Karpas-422 (cell line): Measurements from ENCODE around the gene RNASE11. TPM values are rescaled to one million over a fixed set of nuclear protein-coding genes. Genes with fewer than 3 reads are reported as not detected.

ENCODE experiments used
- DNase-seq: peaks from one replicate; pipeline ENCODE4 v3.0.0-alpha.2; 2015
- H2AFZ ChIP-seq: fragments of 200-600 bp; sonication (generic); 2 replicates; pipeline ENCODE4 v1.6.1; 2014; ENCODE audit warnings: antibody characterized with exemption, low read length, mixed read lengths
- H3K27ac ChIP-seq: fragments of 200-600 bp; sonication (generic); 2 replicates; pipeline ENCODE4 v1.5.1; 2014; ENCODE audit warnings: mild to moderate bottlenecking, low read length, moderate library complexity
- H3K27me3 ChIP-seq: fragments of 200-600 bp; sonication (generic); 2 replicates; pipeline ENCODE4 v1.6.1; 2014; ENCODE audit warnings: low read length, mixed read lengths
- H3K36me3 ChIP-seq: fragments of 200-600 bp; sonication (generic); 2 replicates; pipeline ENCODE4 v1.6.1; 2014; ENCODE audit warnings: low read length, mixed read lengths; ENCODE audit not compliant: insufficient read depth
- H3K4me1 ChIP-seq: fragments of 200-600 bp; sonication (generic); 2 replicates; pipeline ENCODE4 v1.6.1; 2014; ENCODE audit warnings: mild to moderate bottlenecking, low read length, mixed read lengths
- H3K4me2 ChIP-seq: fragments of 200-600 bp; sonication (generic); 2 replicates; pipeline ENCODE4 v1.6.1; 2014; ENCODE audit warnings: low read length, low read depth, mild to moderate bottlenecking; ENCODE audit not compliant: poor library complexity, severe bottlenecking
- H3K4me3 ChIP-seq: fragments of 200-600 bp; sonication (generic); 2 replicates; pipeline ENCODE4 v1.5.1; 2014; ENCODE audit warnings: mild to moderate bottlenecking, antibody characterized with exemption, low read length, mixed read lengths
- H3K79me2 ChIP-seq: fragments of 200-600 bp; sonication (generic); 2 replicates; pipeline ENCODE4 v1.6.1; 2014; ENCODE audit warnings: mild to moderate bottlenecking, low read length, mixed read lengths
- H3K9ac ChIP-seq: fragments of 200-600 bp; sonication (generic); 2 replicates; pipeline ENCODE4 v1.6.0; 2014; ENCODE audit warnings: low read length
- H3K9me2 ChIP-seq: fragments of 200-600 bp; sonication (generic), shearing (Covaris generic); replicated peaks from 2 replicates; pipeline ENCODE4 v1.6.0; 2014; ENCODE audit warnings: mild to moderate bottlenecking, low read length, moderate library complexity; ENCODE audit not compliant: insufficient read depth
- H3K9me3 ChIP-seq: fragments of 300-700, 200-600 bp; sonication (generic); 2 replicates; pipeline ENCODE4 v1.6.1; 2014; ENCODE audit warnings: low read length, mixed read lengths
- H4K20me1 ChIP-seq: fragments of 200-600 bp; sonication (generic); 2 replicates; pipeline ENCODE4 v1.6.1; 2014; ENCODE audit warnings: mild to moderate bottlenecking, antibody characterized with exemption, low read length, low read depth; ENCODE audit not compliant: insufficient read depth
- total RNA-seq: library from RNA; depleted of rRNA; stranded (reverse); fragments of >200 nt; shearing (Covaris generic); gene quantifications from 2 replicates; pipeline ENCODE4 v1.2.3, GENCODE V29; 2014; ENCODE audit warnings: low replicate concordance

The RNASE11 gene
- total RNA-seq, 1 experiment from 2014 or later = not detected

GRCh38 chr14:20564501-20564997 lies 23.3 kb downstream of the RNASE11 start:
- Histone ChIP-seq H3K4me2 (no peak overlapping the region), H3K9me3 (no peaks in the 10 kb centered on the region), H3K36me3 (no peaks in the 10 kb centered on the region), H3K79me2 (no peaks in the 10 kb centered on the region), H4K20me1 (no peaks in the 10 kb centered on the region), H3K27ac (no peak overlapping the region), H3K4me3 (no peak overlapping the region), H3K9ac (no peak overlapping the region), H3K9me2 (no peaks in the 10 kb centered on the region), H2AFZ (no peak overlapping the region), H3K4me1 (no peaks in the 10 kb centered on the region), H3K27me3 (no peaks in the 10 kb centered on the region)
- no peak for DNase-seq

DNA sequence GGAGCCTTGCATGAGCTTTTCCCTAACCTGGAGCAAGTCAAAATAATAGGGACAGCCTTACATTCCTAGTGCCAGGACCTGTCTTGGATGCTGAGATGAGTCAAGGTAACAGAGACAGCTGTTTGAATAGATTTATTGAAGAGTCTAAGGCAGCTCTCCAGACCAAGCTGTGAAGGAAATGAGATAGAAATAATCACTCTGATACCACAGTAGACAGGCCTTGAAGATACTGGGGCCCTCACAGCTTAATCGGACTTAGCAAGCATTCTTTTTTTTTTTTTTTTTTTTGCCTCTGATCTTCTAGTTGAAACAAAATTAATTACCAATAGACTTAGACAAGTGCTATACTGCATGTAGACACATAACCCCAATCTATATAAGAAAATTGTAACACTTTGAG lies 23.8 kb downstream of the RNASE11 start:
- Histone ChIP-seq H3K9me2 (no peaks in the 10 kb centered on the region), H4K20me1 (no peaks in the 10 kb centered on the region), H3K9me3 (no peaks in the 10 kb centered on the region), H3K4me1 (no peaks in the 10 kb centered on the region), H3K27me3 (no peaks in the 10 kb centered on the region), H3K27ac (no peak overlapping the region), H3K36me3 (no peaks in the 10 kb centered on the region), H3K4me2 (no peak overlapping the region), H3K79me2 (no peaks in the 10 kb centered on the region), H3K9ac (no peak overlapping the region), H2AFZ (no peak overlapping the region), H3K4me3 (no peak overlapping the region)
- no peak for DNase-seq

GRCh38 chr14:20560961-20561360 lies 26.8 kb downstream of the RNASE11 start, which contains the start of gene RNASE9:
Gene RNASE9, minus strand, starts transcription at chr14:20561047.
- Histone ChIP-seq H3K27ac (no peak within 1 kb of the TSS), H3K9me2 (no peaks in the 10 kb centered on the region), H4K20me1 (no peaks in the 10 kb centered on the region), H3K9me3 (no peaks in the 10 kb centered on the region), H3K9ac (no peak within 1 kb of the TSS), H3K4me1 (no peaks in the 10 kb centered on the region), H3K79me2 (no peaks in the 10 kb centered on the region), H3K4me3 (no peak within 1 kb of the TSS), H3K4me2 (no peak within 1 kb of the TSS), H3K27me3 (no peaks in the 10 kb centered on the region), H3K36me3 (no peaks in the 10 kb centered on the region), H2AFZ (no peak within 1 kb of the TSS)
- peak; percentile 44 for DNase-seq

DNA sequence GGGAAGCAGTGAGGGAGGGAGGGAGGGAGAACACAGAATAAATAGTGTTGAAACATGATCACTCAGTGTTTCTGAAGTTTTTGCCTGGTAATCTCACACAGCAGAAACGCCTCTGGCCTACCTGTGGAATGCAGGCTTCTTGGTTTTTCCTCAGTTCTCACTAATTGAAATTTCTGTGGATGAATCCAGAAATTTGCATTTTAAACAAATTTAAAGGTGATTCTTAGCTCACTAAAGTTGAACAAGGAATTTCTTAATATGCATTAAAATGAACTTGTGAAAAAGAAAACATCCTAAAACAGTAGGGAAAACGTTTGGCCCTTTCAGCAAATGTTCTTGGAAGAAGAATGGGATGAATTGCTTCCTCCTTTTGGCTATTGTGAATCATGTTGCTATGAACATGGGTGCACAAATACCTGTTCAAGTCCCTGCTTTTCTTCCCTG lies 28.3 kb downstream of the RNASE11 start:
- Histone ChIP-seq H3K4me3 (no peak overlapping the region), H3K27ac (no peak overlapping the region), H3K4me2 (no peak overlapping the region), H3K36me3 (no peaks in the 10 kb centered on the region), H4K20me1 (no peaks in the 10 kb centered on the region), H3K9me2 (no peaks in the 10 kb centered on the region), H3K27me3 (no peaks in the 10 kb centered on the region), H3K79me2 (no peaks in the 10 kb centered on the region), H3K4me1 (no peaks in the 10 kb centered on the region), H2AFZ (no peak overlapping the region), H3K9ac (no peak overlapping the region), H3K9me3 (no peaks in the 10 kb centered on the region)
- DNase-seq = no peak

DNA sequence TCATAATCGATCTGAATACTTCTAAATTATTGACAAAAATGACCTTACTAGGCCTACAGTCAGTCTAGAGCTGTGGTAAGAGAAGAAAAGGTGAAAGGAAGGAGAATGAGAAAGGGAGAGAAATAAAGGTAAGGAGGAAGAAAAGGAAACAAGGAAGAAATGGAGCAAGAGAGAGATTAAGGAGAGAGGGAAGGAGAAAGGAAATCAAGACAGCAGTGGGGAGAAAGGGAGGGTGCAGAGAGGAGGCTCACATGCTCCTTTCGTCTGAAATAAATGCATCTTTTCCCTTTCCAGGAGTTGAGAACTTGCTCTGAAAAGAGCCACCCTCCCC lies 30.6 kb downstream of the RNASE11 start:
- no peaks in the 10 kb centered on the region for H3K9me2 ChIP-seq
- H4K20me1 ChIP-seq = no peaks in the 10 kb centered on the region
- H3K4me2 ChIP-seq = no peak overlapping the region
- H3K9me3 ChIP-seq = no peaks in the 10 kb centered on the region
- no peak overlapping the region for H3K9ac ChIP-seq
- H3K4me3 ChIP-seq = no peak overlapping the region
- H3K4me1 ChIP-seq = no peaks in the 10 kb centered on the region
- no peaks in the 10 kb centered on the region for H3K36me3 ChIP-seq
- no peaks in the 10 kb centered on the region for H3K79me2 ChIP-seq
- no peak overlapping the region for H2AFZ ChIP-seq
- H3K27ac ChIP-seq = no peak overlapping the region
- no peaks in the 10 kb centered on the region for H3K27me3 ChIP-seq
- DNase-seq = no peak

GRCh38 chr14:20556500-20557211 lies 31.1 kb downstream of the RNASE11 start:
- Histone ChIP-seq H3K9ac (no peak overlapping the region), H3K27ac (no peak overlapping the region), H2AFZ (no peak overlapping the region), H3K9me3 (no peaks in the 10 kb centered on the region), H3K4me3 (no peak overlapping the region), H4K20me1 (no peaks in the 10 kb centered on the region), H3K9me2 (no peaks in the 10 kb centered on the region), H3K36me3 (no peaks in the 10 kb centered on the region), H3K4me2 (no peak overlapping the region), H3K79me2 (no peaks in the 10 kb centered on the region), H3K27me3 (no peaks in the 10 kb centered on the region), H3K4me1 (no peaks in the 10 kb centered on the region)
- no peak for DNase-seq

- Histone ChIP-seq H2AFZ (no peak overlapping the region), H3K27me3 (no peaks in the 10 kb centered on the region), H3K27ac (no peak overlapping the region), H3K9me2 (no peaks in the 10 kb centered on the region), H4K20me1 (no peaks in the 10 kb centered on the region), H3K4me2 (no peak overlapping the region), H3K36me3 (no peaks in the 10 kb centered on the region), H3K9ac (no peak overlapping the region), H3K4me1 (no peaks in the 10 kb centered on the region), H3K4me3 (no peak overlapping the region), H3K9me3 (no peaks in the 10 kb centered on the region), H3K79me2 (no peaks in the 10 kb centered on the region)
- no peak for DNase-seq
Measured at GRCh38 chr14:20555845-20556244, 32.0 kb downstream of the RNASE11 start.

GRCh38 chr14:20553024-20553423 lies 34.8 kb downstream of the RNASE11 start:
- Histone ChIP-seq H3K36me3 (no peaks in the 10 kb centered on the region), H3K4me3 (no peak overlapping the region), H3K9me3 (no peaks in the 10 kb centered on the region), H3K4me1 (no peaks in the 10 kb centered on the region), H3K27ac (no peak overlapping the region), H4K20me1 (no peaks in the 10 kb centered on the region), H3K79me2 (no peaks in the 10 kb centered on the region), H3K9ac (no peak overlapping the region), H3K9me2 (no peaks in the 10 kb centered on the region), H3K4me2 (no peak overlapping the region), H3K27me3 (no peaks in the 10 kb centered on the region), H2AFZ (no peak overlapping the region)
- no peak for DNase-seq
